GM18502 (cell line): ENCODE measurements around the gene ARMC3.
"Not testable (repeated sequence)": the region's sequence is repeated elsewhere in the genome, so short reads cannot be mapped to it uniquely, and the experiment has no call there.

Experiments used
- ATAC-seq: cut with Tn5 transposase; IDR thresholded peaks from one replicate; pipeline ENCODE4 v1.9.1; 2021; ENCODE audit warnings: mild to moderate bottlenecking; ENCODE audit not compliant: unreplicated experiment, poor library complexity

Gene ARMC3

DNA sequence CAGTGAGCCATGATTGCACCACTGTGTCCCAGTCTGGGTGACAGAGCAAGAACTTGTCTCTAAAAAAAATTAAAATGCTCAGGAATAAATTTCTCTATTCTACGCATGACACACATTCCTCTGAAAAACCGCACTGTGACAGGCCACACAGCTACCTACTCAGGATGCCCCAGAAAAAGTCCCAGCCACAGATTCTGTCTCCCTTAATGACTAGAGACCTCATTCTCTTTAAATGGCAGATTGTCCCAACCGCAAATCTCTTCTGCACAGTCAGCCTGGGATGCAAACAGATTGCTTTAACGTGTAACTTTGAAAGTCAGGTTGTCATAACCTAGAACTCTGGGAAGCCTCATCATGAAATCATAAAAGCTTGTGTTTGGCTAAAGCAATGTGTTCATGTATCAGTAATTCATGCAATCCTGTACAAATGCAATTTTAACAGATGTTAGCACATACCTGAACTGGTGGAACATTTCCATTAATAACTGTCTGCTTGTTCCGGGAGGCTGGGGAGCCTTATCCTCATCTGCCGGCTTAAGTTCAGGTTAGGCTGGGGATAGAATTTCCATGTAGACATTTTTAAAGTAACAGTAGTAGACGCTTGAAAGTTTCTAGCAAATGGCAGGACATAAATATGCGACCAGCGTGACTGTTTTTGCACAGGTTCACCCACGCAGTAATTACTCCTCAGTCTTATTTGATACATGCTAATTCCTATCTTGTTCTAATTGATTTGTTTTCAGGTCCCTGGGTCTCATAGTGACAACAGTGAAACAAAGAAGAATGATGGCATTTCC, 141.4 kb downstream of the ARMC3 start:
- ATAC-seq = peak; percentile 49

DNA sequence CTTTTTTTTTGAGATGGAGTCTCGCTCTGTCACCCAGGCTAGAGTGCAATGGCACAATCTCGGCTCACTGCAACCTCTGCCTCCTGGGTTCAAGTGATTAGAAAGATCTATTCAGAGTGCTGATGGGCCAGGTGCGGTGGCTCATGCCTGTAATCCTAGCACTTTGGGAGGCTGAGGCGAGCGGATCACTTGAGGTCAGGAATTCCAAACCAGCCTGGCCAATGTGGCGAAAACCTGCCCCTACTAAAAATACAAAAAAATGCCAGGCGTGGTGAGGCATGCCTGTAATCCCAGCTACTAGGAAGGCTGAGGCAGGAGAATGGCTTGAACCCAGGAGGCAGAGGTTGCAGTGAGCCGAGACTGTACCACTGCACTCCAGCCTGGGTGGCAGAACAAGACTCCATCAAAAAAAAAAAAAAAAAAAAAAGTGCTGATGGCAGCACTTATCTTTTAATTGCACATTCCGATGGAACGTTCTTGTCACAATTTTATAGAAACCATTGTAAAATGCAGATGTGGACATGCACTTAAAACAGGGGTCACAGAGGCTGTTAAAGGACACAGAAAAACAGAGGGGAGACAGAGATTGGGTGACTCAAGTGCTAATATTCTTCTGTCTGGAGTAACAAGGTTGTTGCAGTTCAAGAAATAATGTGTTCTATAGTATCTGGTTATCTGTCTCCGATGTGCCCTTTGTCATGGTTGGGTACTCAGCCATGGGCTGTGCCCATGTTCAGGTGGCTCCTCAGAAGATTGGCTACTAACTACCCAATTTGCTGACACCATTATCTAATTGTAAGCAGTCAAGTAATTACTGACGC, 142.4 kb downstream of the ARMC3 start:
- peak; percentile 8 for ATAC-seq

DNA sequence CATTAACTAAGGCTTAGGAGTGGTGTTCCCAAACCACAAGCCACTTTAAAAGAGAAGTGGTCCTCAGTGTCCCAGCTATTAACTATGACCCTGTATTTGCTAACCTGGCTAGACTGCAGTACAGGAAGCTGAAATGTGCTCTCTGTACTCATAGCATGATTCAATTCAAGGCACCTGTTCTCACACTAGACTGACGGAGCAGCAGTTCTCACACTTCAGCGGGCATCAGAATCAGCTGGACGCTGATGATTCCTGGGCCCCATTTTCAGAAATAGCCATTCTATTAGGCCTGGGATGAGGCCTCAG, 143.0 kb downstream of the ARMC3 start:
- peak; percentile 62 for ATAC-seq

DNA sequence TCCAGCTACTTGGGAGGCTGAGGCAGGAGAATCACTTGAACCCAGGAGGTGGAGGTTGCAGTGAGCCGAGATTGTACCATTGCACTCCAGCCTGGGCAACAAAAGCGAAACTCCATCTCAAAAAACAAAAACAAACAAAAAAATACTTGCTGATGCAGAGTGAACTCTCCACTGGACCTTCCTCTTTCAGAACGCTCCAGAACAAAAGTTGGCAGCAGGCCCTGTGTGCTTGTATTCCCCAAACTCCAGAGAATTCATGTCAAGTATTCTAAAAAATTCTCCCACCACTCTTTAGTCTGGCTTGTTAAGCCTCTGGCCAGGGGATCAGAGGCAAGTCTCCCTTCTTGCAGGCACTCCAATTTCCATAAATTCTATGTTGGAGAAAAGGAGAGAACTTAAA, 144.7 kb downstream of the ARMC3 start:
- ATAC-seq = not testable (repeated sequence)

DNA sequence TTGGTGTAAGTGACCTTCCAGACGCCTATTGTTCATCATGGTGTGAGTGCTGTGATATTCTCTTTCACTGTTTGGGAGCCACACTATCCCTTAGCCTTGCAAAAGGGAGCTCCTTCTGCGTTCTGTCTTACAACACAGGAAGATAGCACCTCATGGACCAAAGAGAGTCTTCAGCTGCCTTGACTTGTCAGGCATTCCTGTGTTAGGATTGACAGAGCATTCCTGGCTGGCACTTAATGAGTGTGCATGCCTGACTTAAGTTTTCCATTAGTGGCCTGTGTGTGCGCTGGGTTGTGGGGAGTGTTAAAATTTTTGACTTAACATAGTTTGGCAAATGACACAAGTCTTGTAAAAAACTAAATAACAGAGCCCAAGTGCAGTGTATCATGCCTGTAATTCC, 145.7 kb downstream of the ARMC3 start:
- ATAC-seq = no peak

DNA sequence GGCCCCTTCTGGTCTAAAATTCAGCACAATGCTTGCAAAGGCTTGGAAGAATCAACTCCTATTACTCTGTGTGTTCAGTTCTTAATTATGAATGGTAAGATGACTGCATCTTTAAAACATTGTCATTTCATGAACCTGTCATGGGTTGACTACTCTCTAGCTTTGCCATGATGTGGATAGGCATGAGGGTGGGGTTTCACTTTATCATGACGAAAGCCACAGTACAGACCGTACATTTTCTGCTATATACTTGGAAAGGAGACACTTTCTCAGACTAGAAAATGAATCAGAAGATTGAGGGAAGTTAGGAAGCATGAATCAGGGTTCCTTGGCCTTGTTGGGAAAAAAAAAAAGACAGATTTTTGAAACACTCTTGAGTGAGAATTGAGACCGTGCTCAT, 147.8 kb downstream of the ARMC3 start:
- ATAC-seq = no peak

DNA sequence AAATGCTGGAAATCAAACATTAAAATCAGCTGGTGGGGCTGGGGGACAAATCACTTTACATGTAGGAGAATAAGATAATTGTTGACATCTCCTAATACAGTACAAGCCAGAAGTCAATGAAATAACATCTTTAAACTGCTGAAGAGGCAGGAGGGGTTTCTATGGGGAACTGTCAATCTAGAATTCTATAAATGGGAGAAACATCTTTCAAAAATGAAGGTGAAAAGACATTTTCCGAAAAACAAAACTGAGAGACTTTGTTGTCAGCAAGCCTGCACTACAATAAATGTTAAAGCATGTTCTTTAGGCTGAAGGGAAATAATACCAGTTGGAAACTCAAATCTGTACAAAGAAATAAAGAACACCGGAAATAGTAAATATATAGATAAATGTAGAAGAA, 150.3 kb downstream of the ARMC3 start:
- ATAC-seq = no peak

DNA sequence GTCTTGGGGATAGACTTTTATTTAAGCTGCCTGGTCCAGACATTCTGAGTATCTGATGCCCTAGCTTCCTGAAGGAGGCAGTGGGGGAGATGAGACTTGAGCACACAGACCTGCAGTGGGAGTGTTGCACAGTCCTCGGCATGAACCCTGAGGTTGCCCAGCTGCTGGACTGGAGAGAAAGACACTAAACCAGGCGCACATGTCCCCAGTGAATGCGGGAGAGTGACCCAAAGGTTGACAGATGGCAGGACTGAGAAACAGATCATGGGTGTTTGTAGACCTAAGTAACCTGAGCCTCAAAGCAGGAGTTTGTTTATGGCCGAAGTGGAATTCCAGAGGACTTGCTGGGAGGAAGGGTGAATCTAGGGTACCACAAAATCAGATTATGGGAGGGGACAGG, 151.8 kb downstream of the ARMC3 start:
- no peak for ATAC-seq

DNA sequence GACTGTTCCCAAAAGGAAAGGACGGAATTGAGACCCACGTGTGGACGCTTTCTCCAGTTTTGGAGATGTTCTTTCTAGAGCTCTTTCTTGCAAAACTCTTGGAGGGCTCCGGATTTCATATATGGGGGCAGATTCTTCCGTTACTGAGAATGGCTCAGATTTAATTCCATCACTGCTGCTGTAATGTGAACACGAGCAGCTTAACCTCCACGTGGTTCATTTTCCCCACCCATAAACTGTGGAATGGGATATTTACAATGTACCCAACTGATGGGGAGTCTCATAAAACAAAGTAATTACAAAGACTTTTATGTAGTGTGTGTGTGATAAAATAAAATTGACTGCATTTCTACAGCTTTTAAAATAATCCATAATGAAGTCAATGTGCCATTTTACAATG, 152.4 kb downstream of the ARMC3 start:
- ATAC-seq = no peak

DNA sequence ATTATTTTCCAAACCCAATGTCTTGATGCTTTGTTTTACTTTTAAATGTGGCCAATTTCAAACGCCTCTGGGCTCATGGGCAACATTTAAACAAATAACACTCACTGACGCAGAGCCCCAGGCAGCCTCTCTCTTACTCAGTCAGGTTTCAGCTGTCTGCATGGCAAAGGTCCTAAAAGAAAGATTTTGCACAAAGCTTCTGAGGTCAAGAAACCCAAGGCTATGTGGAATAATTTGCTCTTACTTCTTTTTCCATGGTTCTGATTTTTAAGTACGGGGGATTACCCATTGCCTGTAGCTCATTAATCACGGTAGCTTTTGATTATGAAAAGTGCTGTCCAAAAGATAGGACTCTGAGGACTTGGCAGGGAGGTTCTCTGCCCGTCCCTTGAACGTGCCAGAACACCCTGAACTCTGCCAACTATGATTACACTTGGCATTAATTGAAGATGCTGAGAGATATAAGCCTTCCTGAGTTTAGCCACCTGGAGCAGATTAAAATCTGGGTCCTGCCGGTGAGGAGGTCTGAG, 153.4 kb downstream of the ARMC3 start:
- ATAC-seq = no peak

DNA sequence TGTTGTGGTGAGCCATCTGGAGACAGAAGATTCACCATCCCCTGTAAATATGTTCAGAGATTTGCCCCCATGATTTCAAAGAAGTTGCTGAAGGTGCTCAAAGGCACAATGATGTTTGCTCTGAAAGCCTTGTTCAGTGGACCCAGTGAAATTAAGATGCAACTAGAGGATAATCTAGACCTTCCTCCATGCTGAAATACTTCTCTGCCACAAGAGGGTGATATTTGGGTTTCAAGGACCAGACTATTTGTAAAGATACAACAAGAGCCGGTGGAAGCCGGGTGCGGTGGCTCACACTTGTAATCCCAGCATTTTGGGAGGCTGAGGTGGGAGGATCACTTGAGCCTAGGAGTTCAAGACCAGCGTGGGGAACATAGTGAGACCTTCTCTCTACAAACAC, 154.0 kb downstream of the ARMC3 start:
- no peak for ATAC-seq
